HEK293T (cell line): ENCODE results near the gene ARMC7.

Experiments used
- ARNT ChIP-seq: fragments of 450-650 bp; IDR thresholded peaks from 2 replicates; pipeline ENCODE4 v1.6.1; 2017; ENCODE audit warnings: mild to moderate bottlenecking
- BHLHE40 ChIP-seq: fragments of 450-650 bp; IDR thresholded peaks from 2 replicates; pipeline ENCODE4 v1.6.1; 2016; ENCODE audit warnings: mild to moderate bottlenecking, moderate library complexity, borderline replicate concordance
- CTBP1 ChIP-seq: fragments of 450-650 bp; IDR thresholded peaks from 2 replicates; pipeline ENCODE4 v1.6.1; 2016; ENCODE audit warnings: borderline replicate concordance
- ELF4 ChIP-seq: fragments of 450-650 bp; IDR thresholded peaks from 2 replicates; pipeline ENCODE4 v1.6.1; 2017; ENCODE audit warnings: antibody characterized with exemption
- FOXA1 ChIP-seq: fragments of 450-650 bp; IDR thresholded peaks from 2 replicates; pipeline ENCODE4 v1.6.1; 2016; ENCODE audit warnings: mild to moderate bottlenecking
- FOXK2 ChIP-seq: fragments of 450-650 bp; IDR thresholded peaks from 2 replicates; pipeline ENCODE4 v1.6.1; 2016; ENCODE audit warnings: mild to moderate bottlenecking
- FOXM1 ChIP-seq: fragments of 450-650 bp; IDR thresholded peaks from 2 replicates; pipeline ENCODE4 v1.6.1; 2017; ENCODE audit warnings: mild to moderate bottlenecking, borderline replicate concordance
- HDGF ChIP-seq: fragments of 450-650 bp; IDR thresholded peaks from 2 replicates; pipeline ENCODE4 v1.6.1; 2017; ENCODE audit warnings: antibody characterized with exemption, borderline replicate concordance
- NFRKB ChIP-seq: fragments of 450-650 bp; IDR thresholded peaks from 2 replicates; pipeline ENCODE4 v1.6.1; 2016; ENCODE audit warnings: mild to moderate bottlenecking, moderate library complexity
- PKNOX1 ChIP-seq: fragments of 450-650 bp; IDR thresholded peaks from 2 replicates; pipeline ENCODE4 v1.6.1; 2016
- SP1 ChIP-seq: fragments of 450-650 bp; IDR thresholded peaks from 2 replicates; pipeline ENCODE4 v1.6.1; 2017
- SUZ12 ChIP-seq: fragments of 450-650 bp; IDR thresholded peaks from 2 replicates; pipeline ENCODE4 v1.6.1; 2016; ENCODE audit warnings: mild to moderate bottlenecking
- TARDBP ChIP-seq: fragments of 450-650 bp; IDR thresholded peaks from 2 replicates; pipeline ENCODE4 v1.6.1; 2016

DNA sequence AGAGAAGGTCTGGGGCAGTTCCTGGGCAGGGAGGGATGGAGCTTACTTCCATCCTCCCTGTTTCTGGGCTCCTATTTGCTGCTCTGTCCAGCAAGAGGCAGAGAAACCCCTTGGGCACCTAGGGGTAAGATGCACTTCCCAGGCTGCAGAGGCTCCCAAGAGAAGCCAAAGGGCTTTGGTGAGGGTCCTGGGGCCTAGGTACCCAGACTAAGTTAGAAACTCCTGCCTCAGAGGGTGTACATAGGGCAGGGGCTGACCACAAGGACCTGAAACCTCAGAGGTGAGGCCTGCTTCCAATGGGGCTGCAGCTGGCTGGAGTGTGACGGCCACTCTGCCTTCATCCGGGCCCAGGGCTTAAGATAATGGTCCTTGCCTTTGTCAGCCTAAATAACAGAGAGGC, 1.6 kb upstream of the ARMC7 start:
- no peak for TF ChIP-seq SUZ12
- TF ChIP-seq SP1, result no peak
- no peak for TF ChIP-seq CTBP1
- TF ChIP-seq PKNOX1, result no peak
- no peak for TF ChIP-seq HDGF
- no peak for TF ChIP-seq BHLHE40
- TF ChIP-seq ARNT, result no peak
- no peak for TF ChIP-seq ELF4
- no peak for TF ChIP-seq FOXA1
- no peak for TF ChIP-seq FOXK2
- TF ChIP-seq FOXM1, result no peak
- TF ChIP-seq TARDBP, result no peak
- TF ChIP-seq NFRKB, result no peak
